Smooth muscle cell of trachea (primary cell): ENCODE data around the gene PMPCA. TPM values are rescaled to one million over a fixed set of nuclear protein-coding genes. Genes with fewer than 3 reads are reported as not detected.

Experiments
- total RNA-seq: library from RNA; depleted of rRNA; stranded (reverse); fragments of >200 nt; gene quantifications from 2 replicates; pipeline ENCODE4 v1.2.1, GENCODE V29; 2014

PMPCA gene
- 50.1 and 55.1 TPM in 2 replicates for total RNA-seq

GRCh38 chr9:136410500-136411287, at the start of gene PMPCA, which contains the start of gene ENTR1:
Gene PMPCA (plus strand): TSS chr9:136410658. CDS start chr9:136410669, 11 bp downstream.
Gene ENTR1 (minus strand): TSS chr9:136410614. CDS start chr9:136410397, 217 bp downstream.

GRCh38 chr9:136363106-136363948, 47.1 kb upstream of the PMPCA start, which contains the start of gene DNLZ:
Gene DNLZ (minus strand): TSS chr9:136363744. CDS start chr9:136363714, 30 bp downstream.

GRCh38 chr9:136373300-136374182, 36.9 kb upstream of the PMPCA start, which contains the start of gene CARD9:
Gene CARD9 (minus strand): TSS chr9:136373669. CDS start chr9:136372078, 1,591 bp downstream.

GRCh38 chr9:136400038-136400834, 10.2 kb upstream of the PMPCA start, which contains the start of gene SNAPC4:
Gene SNAPC4 (minus strand): TSS chr9:136400170. CDS start chr9:136398428, 1,742 bp downstream.

GRCh38 chr9:136439481-136440408, 29.3 kb downstream of the PMPCA start, which contains the start of gene INPP5E:
Gene INPP5E (minus strand): TSS chr9:136439845. CDS start chr9:136439419, 426 bp downstream.

Other genes with a start within 250 kb of the PMPCA start
- under 0.01 TPM in 1 of 2 replicates, not detected in the other for gene LHX3, start 205.5 kb upstream of the PMPCA start, total RNA-seq
- gene QSOX2, start 164.8 kb upstream of the PMPCA start, total RNA-seq = 12.2 and 18.9 TPM in 2 replicates
- under 0.01 and 0.17 TPM in 2 replicates for gene CCDC187, start 106.6 kb upstream of the PMPCA start, total RNA-seq
- gene GPSM1, start 83.1 kb upstream of the PMPCA start, total RNA-seq = 104 and 143 TPM in 2 replicates
- gene DNLZ, start 46.9 kb upstream of the PMPCA start, total RNA-seq = 14.6 and 24.7 TPM in 2 replicates
- 0.87 and 1.3 TPM in 2 replicates for gene CARD9, start 37.0 kb upstream of the PMPCA start, total RNA-seq
- 7.7 and 9.6 TPM in 2 replicates for gene SNAPC4, start 10.5 kb upstream of the PMPCA start, total RNA-seq
- gene ENTR1, start within 50 bp of the PMPCA start, total RNA-seq = 25.6 and 37.7 TPM in 2 replicates
- gene INPP5E, start 29.2 kb downstream of the PMPCA start, total RNA-seq = 8.0 and 13.1 TPM in 2 replicates
- 34.3 and 40.9 TPM in 2 replicates for gene SEC16A, start 72.4 kb downstream of the PMPCA start, total RNA-seq
- gene NOTCH1, start 135.4 kb downstream of the PMPCA start, total RNA-seq = 13.7 and 31.6 TPM in 2 replicates